Keratinocyte (primary cell): ENCODE data around the gene SHISA4.

Experiments
- EZH2 ChIP-seq: IDR thresholded peaks from one replicate; pipeline ENCODE4 v1.6.1; 2012; ENCODE audit warnings: inconsistent platforms, mild to moderate bottlenecking, low read length, moderate library complexity
- TF ChIP-seq, protein P1 (sequence below), 3 experiments: IDR thresholded peaks in 1 of 3; conservative IDR thresholded peaks in 1 of 3; optimal IDR thresholded peaks in 1 of 3; 2 replicates in 2 of 3; 3 replicates in 1 of 3; pipeline versions ENCODE3 to v1.5.1; 2011; ENCODE audit warnings: low read length in 3 of 3, mild to moderate bottlenecking in 3 of 3, moderate library complexity in 2 of 3, control low read depth in 1 of 3, inconsistent platforms in 1 of 3; ENCODE audit not compliant: insufficient read depth in 2 of 3; ENCODE audit errors: extremely low read depth in 1 of 3

DNA sequence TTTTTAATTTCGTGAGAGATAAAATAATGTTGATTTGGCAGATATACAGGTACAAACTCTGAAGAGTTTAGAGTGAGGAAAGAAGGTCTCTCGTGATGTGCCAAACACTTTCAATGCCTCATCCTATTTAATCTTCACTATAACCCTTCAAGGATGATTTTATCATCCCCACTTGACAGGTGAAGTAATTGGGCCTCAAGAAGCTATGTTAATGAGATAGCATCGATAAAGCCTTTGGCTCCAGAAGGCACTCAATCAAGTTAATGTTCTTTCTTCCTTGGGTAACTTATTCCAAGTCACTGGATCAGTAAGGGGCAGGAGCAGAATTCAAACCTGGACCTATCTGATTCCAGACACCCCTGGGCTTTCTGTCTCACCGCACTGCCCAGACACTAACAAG is 50.5 kb downstream of the SHISA4 start:
- TF ChIP-seq, protein P1, sequence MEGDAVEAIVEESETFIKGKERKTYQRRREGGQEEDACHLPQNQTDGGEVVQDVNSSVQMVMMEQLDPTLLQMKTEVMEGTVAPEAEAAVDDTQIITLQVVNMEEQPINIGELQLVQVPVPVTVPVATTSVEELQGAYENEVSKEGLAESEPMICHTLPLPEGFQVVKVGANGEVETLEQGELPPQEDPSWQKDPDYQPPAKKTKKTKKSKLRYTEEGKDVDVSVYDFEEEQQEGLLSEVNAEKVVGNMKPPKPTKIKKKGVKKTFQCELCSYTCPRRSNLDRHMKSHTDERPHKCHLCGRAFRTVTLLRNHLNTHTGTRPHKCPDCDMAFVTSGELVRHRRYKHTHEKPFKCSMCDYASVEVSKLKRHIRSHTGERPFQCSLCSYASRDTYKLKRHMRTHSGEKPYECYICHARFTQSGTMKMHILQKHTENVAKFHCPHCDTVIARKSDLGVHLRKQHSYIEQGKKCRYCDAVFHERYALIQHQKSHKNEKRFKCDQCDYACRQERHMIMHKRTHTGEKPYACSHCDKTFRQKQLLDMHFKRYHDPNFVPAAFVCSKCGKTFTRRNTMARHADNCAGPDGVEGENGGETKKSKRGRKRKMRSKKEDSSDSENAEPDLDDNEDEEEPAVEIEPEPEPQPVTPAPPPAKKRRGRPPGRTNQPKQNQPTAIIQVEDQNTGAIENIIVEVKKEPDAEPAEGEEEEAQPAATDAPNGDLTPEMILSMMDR (optimal IDR thresholded peaks at IDR 0.05 in 1 of 3, IDR thresholded peaks at IDR 0.05 in 1 of 3, conservative IDR thresholded peaks at IDR 0.05 in 1 of 3; ENCODE audit: extremely low read depth in 1 of 3, insufficient read depth in 2 of 3, low read length in 3 of 3) = no peak
- TF ChIP-seq EZH2 = no peak
